SH-SY5Y (cell line): ENCODE data around the gene PLBD2.

Experiments
- GATA2 ChIP-seq: IDR thresholded peaks from 2 replicates; pipeline ENCODE4 v1.6.1; 2011; ENCODE audit warnings: mild to moderate bottlenecking, low read depth, low read length
- GATA3 ChIP-seq: IDR thresholded peaks from 2 replicates; pipeline ENCODE4 v1.6.1; 2011; ENCODE audit warnings: low read depth, mild to moderate bottlenecking, low read length, moderate library complexity

The PLBD2 gene

GRCh38 chr12:113347892-113348291 is 10.5 kb upstream of the PLBD2 start:
- no peak for TF ChIP-seq GATA2
- no peak for TF ChIP-seq GATA3

- TF ChIP-seq GATA3 (no peak), GATA2 (no peak)
Measured at GRCh38 chr12:113348849-113349536, 9.4 kb upstream of the PLBD2 start.

- TF ChIP-seq GATA3 = no peak
- no peak for TF ChIP-seq GATA2
Measured at GRCh38 chr12:113351089-113351488, 7.3 kb upstream of the PLBD2 start.

- TF ChIP-seq GATA3 (no peak), GATA2 (no peak)
Measured at GRCh38 chr12:113359133-113359938, 949 bp downstream of the PLBD2 start.

GRCh38 chr12:113359939-113360748 is 1.8 kb downstream of the PLBD2 start:
- no peak for TF ChIP-seq GATA2
- TF ChIP-seq GATA3 = no peak

GRCh38 chr12:113361574-113362370 is 3.4 kb downstream of the PLBD2 start:
- TF ChIP-seq GATA3 (no peak), GATA2 (no peak)

GRCh38 chr12:113364698-113365097 is 6.3 kb downstream of the PLBD2 start:
- no peak for TF ChIP-seq GATA2
- no peak for TF ChIP-seq GATA3

GRCh38 chr12:113365639-113366395 is 7.4 kb downstream of the PLBD2 start:
- TF ChIP-seq GATA2 (no peak), GATA3 (no peak)

- TF ChIP-seq GATA2 = no peak
Measured at GRCh38 chr12:113366827-113367226, 8.4 kb downstream of the PLBD2 start.

GRCh38 chr12:113368331-113368730 is 9.9 kb downstream of the PLBD2 start:
- no peak for TF ChIP-seq GATA3
- no peak for TF ChIP-seq GATA2

- TF ChIP-seq GATA2 = no peak
- TF ChIP-seq GATA3 = no peak
Measured at GRCh38 chr12:113369391-113369985, 11.1 kb downstream of the PLBD2 start.

- TF ChIP-seq GATA3 = no peak
- TF ChIP-seq GATA2 = no peak
Measured at GRCh38 chr12:113370923-113371682, 12.7 kb downstream of the PLBD2 start.
